Activated CD8-positive, alpha-beta memory T cell treated with anti-CD3 and anti-CD28 coated beads, Interleukin-2, amount 50 U/mL, for 24 hours (primary cell): ENCODE data around the gene SNX8.
"Not testable (repeated sequence)": the region's sequence is repeated elsewhere in the genome, so short reads cannot be mapped to it uniquely, and the experiment has no call there.

Experiments used
- DNase-seq: peaks from one replicate; pipeline ENCODE4 v3.0.0-alpha.2; 2020; ENCODE audit errors: extremely low read depth

SNX8 gene

GRCh38 chr7:2326951-2327350 is 12.7 kb upstream of the SNX8 start:
- DNase-seq = no peak

GRCh38 chr7:2325162-2325561 is 10.9 kb upstream of the SNX8 start:
- no peak for DNase-seq

GRCh38 chr7:2321020-2321419 is 6.8 kb upstream of the SNX8 start:
- no peak for DNase-seq

- no peak for DNase-seq
Measured at GRCh38 chr7:2317556-2318293, 3.5 kb upstream of the SNX8 start.

GRCh38 chr7:2316578-2316977 is 2.3 kb upstream of the SNX8 start:
- no peak for DNase-seq

GRCh38 chr7:2315787-2316186 is 1.5 kb upstream of the SNX8 start:
- no peak for DNase-seq

GRCh38 chr7:2314956-2315530 is 802 bp upstream of the SNX8 start:
- DNase-seq = not testable (repeated sequence)

GRCh38 chr7:2313450-2314208 is 612 bp downstream of the SNX8 start:
- no peak for DNase-seq

GRCh38 chr7:2312267-2312929 is 1.8 kb downstream of the SNX8 start:
- no peak for DNase-seq

GRCh38 chr7:2309889-2310331 is 4.3 kb downstream of the SNX8 start:
- no peak for DNase-seq

GRCh38 chr7:2307690-2308107 is 6.5 kb downstream of the SNX8 start:
- DNase-seq = no peak

- no peak for DNase-seq
Measured at GRCh38 chr7:2306688-2307087, 7.6 kb downstream of the SNX8 start.

- not testable (repeated sequence) for DNase-seq
Measured at GRCh38 chr7:2305258-2305657, 9.0 kb downstream of the SNX8 start.

GRCh38 chr7:2303520-2303919 is 10.7 kb downstream of the SNX8 start:
- DNase-seq = not testable (repeated sequence)

- not testable (repeated sequence) for DNase-seq
Measured at GRCh38 chr7:2302743-2303397, 11.4 kb downstream of the SNX8 start.

GRCh38 chr7:2301511-2301863 is 12.8 kb downstream of the SNX8 start:
- no peak for DNase-seq

GRCh38 chr7:2299870-2300512 is 14.2 kb downstream of the SNX8 start:
- no peak for DNase-seq

GRCh38 chr7:2299131-2299829 is 15.0 kb downstream of the SNX8 start:
- DNase-seq = no peak

- DNase-seq = no peak
Measured at GRCh38 chr7:2296832-2297231, 17.4 kb downstream of the SNX8 start.

- no peak for DNase-seq
Measured at GRCh38 chr7:2295936-2296620, 18.2 kb downstream of the SNX8 start.
